Adrenal gland (tissue), 5 donors: ENCODE measurements around the gene CELSR2.

ENCODE experiments used
- CTCF ChIP-seq, 6 experiments: fragments of 450-650 bp in 4 of 6; fragments of 200-600 bp in 2 of 6; sonication (generic) in 1 of 6; IDR thresholded peaks; 1 replicate in 5 of 6; 2 replicates in 1 of 6; pipeline versions ENCODE4 v1.5.1 to v1.8.0; 2016 to 2021; ENCODE audit warnings: antibody characterized with exemption in 6 of 6, mild to moderate bottlenecking in 2 of 6, moderate library complexity in 1 of 6
- POLR2A ChIP-seq, 2 donors: fragments of 450-650 bp; IDR thresholded peaks; one replicate each; pipeline ENCODE4 v1.6.1; 2017; ENCODE audit warnings: antibody characterized with exemption in 2 of 2, mild to moderate bottlenecking in 2 of 2, moderate library complexity in 1 of 2
- donor health status: DM: no; HTN: no; CAD: no.

DNA sequence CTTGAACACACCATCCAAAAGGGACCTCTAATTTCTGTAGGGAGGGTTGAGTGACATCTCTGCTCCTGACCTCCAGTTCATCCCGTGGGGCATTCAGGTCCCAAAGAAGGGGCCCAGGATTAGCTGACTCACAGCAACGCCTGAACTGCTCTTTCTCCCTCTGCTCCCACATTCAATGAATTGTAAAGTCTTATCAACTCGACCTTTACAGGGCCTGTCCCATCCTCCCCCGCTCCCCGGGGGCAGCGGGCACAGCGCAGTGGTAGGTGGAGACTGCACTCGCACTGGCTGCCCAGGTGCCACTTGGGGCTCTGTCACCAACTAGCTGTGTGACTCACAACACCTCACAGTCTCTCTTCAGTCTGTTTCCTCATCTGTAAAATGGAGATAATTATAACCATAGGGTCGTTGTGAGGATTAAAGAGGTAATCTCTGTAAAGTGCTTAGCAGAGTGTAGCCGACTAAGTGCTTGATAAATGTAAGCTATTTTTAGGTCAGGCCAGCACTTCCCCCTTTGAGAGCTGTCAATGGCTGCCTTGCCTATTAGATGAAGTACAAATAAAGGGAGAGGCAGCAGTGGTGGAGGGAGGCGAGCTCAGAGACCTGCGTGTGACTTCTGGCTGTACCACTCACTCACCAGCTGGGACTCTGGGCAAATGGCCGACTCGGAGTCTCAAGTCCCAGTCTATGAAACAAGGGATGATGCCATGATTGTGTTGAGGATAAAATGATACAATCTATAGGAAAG is 58.1 kb downstream of the CELSR2 start:
- TF ChIP-seq CTCF (IDR thresholded peaks at IDR 0.05): no peak
- no peak for TF ChIP-seq POLR2A (IDR thresholded peaks at IDR 0.05)
